Left hindlimb (tissue), 1 donor: ENCODE measurements around the gene TMEM184A.

ENCODE experiments used
- DNase-seq: peaks from one replicate; pipeline ENCODE4 v3.0.0-alpha.2; 2018

TMEM184A gene

GRCh38 chr7:1549357-1550004 lies 6.5 kb downstream of the TMEM184A start:
- no peak for DNase-seq

GRCh38 chr7:1548944-1549343 lies 7.1 kb downstream of the TMEM184A start:
- no peak for DNase-seq

GRCh38 chr7:1548438-1548831 lies 7.6 kb downstream of the TMEM184A start:
- DNase-seq, result no peak

DNA sequence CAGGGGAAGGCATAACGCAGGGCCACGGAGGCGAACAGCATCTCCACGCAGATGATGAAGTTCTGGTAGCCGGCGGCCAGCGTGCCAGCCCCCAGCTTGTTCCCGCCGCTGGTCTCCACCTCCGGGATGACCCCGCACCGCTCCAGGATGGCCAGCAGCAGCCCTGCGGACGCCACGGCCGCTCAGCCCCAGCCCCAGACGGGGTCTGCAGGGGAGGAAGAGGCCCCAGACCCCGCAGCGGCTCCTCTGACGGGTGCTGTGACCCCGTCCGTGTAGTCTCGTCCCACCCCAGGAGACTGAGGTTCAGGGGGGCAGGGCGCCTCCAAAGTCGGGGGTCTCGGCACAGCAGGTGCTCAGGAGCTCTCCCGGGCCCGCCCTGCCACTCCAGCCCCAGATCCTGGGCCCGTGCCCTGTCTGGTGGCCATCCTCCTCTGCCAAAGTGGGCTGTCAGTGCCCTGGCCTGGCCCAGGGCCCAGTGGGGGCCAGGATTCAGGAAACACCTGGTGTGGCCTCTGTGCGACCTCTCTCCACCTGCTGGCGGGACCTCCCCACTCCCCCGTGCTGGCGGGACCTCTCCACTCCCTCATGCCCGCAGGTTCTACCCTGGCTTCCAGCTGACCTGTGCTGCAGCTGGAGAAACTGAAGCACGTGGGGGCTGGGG lies 8.1 kb downstream of the TMEM184A start:
- no peak for DNase-seq

DNA sequence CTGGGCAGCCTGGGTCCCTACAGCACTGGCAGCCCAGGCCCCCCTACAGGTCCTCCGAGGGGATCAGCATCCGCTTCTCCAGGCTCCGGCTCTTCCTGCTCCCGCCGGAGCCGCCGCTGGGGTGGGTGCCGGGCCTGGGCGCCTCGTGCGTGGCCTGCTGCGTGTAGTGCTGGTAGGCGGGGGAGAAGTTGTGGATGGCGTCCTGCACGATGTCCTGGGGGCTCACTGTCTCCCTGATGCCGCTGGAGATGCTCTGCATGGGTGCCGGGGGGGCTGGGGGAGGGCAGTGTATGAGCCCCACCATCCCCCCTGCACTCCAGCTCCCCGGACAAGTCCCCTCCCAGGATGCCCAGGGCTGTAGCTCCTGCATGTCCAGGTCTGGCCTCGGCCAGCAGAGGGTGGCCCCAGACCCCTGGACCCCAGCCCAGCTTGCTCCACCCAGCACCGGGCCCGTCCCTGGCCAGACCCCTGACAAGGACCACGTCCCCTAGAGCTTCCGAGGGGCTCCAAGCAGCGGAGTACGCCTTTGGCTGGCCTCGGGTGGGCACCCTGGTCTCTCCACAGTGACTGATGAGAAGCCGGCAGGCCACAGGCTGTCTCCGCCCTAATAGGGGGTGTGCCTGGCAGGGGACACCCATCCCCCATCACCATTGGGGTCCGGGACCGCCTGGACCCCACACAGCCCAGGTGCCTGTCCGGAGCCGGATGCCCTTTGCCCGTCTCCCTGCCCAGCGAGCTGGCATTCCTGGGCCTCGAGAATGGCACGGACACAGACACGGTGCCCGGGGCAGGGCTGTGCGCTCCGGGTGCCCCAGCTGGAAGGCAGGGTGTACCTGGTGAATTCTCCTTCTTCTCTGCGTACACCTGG lies 8.9 kb downstream of the TMEM184A start:
- DNase-seq, result no peak

DNA sequence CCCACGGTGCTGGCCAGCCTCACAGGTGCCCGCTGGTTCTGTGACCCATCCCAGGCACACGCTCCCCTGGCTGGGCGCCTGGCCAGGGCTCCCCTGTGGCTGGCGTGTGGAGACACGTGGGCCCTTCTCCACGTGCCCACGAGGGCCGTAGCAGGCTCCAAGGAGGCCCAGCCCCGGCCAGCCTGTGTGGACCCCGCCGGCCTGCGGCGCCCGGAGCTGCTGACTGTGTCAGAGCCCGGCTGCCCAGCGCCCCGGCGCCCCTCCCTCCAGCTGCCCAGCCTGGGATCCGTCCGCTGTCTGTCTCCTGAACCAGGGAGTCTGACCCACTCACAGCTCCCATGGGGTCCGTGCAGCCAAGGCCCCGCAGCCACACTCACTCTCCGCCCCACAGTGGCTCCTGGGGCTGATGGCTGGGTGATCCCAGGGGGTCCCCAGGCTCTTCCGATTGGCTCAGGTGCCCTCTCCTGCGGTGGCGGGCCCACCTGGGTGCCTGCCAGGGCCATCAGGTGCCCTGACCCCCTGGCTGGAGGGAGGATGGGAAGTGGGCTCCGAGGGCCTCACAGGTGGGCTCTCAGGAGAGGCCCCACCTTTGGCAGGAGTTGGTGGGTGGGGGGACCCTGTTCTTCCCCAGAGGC lies 9.6 kb downstream of the TMEM184A start:
- no peak for DNase-seq

DNA sequence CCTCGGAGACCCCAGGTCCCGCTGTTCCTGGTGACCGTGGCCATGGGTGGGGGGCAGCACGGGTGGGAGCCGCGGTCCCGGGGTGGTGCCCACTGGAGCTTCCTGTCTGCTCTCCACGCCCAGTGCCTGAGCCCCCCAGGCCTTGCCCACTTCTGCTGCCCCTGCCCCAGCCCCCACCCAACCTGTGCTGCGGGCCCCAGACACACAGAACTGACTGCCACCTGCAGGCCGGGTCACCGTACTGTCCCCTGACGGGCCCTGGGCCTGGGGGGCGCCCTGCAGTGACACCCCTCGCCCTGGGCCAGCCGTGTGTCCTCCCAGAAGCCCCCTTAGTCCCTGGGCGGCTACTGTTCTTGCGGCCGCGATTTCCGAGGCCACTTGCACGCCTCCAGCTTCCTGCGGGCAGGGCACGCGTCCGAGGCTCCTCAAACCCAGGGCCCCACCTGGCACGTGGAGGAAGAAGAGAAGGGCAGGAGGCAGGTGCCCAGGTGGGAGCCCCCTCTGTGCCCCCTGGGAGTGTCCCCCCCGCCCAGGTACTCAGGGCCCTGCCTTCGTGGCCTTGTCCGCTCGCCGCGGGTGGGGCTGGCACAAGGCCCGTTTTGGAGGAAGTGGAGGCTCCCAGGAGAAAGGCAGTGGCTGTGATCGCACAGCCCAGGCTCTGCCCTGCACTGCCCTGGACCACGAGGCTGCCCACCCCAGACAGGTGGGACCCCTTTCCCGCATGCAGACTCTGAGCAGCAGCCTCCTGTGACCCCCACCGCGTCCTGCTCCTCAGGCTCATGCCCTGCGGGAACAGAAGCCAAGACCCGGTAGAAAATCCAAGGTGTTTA lies 10.4 kb downstream of the TMEM184A start:
- DNase-seq, result no peak

GRCh38 chr7:1544896-1545416 lies 11.0 kb downstream of the TMEM184A start:
- no peak for DNase-seq

DNA sequence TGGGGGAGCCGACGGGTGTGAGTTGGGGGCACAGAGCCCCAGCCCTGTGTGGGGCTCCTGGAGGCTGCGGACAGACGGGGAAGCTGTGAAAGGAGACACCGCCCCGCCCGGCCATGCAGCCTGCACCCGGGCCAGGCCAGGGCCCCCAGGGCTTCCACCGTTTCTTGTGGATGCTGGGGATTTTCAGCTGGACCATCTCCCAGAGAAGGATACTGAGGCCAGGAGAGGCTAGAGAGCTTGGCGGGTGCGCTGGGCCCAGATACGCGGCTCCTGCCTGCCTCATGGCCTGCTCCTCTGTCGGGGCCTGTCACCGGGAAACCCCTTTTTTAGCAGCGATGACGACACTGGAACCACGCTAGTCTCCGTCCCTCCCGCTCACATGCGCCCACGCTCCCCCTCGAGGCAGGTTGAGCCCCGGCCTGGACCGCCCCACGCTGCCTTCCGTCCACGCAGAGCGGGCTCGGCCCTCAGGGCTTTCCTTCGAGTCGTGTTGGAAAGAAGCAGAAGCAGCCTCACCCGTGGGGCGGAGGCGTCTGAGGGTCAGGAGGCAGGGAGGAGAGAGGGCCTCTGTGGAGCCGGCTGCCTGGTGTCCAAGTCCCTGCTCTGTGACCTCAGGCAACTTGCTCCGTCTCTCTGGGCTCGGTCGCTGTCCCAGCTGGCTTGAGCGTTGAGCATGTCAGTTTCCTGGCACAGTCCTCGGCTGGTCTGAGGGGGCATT lies 11.7 kb downstream of the TMEM184A start:
- DNase-seq, result no peak

DNA sequence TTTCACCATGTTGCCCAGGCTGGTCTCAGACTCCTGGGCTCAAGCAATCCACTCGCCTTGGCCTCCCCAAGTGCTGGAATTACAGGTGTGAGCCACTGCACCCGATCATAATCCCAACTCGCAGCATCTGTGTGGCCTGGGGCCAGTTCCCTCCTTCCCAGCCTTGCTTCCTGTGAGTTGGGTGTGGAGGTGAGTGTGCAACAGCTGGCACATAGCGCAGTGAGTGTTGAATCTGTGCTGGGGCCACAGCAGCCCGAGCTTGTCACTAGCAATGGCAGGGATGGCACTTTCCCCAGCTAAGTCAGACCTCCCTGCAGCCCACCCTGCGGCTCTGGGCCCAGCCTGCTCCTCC lies 12.2 kb downstream of the TMEM184A start:
- DNase-seq, result no peak

GRCh38 chr7:1542841-1543747 lies 12.9 kb downstream of the TMEM184A start:
- peak; percentile 34 for DNase-seq

DNA sequence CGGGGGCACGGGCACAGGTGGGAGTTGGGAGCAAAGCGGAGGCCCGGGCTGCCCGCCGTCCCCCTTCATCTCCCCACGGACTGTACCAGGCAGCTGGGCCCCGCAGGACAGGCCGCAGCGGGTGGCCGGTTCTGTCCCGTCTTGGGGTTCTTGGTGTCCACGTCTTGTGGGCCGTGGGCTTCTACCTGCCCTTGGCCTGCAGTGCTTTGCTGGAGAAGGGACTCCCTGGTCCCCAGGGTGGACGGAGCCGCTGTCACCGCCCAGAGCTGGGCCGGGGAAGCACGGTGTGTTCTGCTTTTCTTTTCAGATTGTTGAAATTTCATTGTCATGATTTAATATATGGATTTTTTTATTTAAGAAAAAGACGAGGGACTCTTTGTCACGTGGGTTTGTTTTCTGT lies 13.7 kb downstream of the TMEM184A start:
- no peak for DNase-seq

DNA sequence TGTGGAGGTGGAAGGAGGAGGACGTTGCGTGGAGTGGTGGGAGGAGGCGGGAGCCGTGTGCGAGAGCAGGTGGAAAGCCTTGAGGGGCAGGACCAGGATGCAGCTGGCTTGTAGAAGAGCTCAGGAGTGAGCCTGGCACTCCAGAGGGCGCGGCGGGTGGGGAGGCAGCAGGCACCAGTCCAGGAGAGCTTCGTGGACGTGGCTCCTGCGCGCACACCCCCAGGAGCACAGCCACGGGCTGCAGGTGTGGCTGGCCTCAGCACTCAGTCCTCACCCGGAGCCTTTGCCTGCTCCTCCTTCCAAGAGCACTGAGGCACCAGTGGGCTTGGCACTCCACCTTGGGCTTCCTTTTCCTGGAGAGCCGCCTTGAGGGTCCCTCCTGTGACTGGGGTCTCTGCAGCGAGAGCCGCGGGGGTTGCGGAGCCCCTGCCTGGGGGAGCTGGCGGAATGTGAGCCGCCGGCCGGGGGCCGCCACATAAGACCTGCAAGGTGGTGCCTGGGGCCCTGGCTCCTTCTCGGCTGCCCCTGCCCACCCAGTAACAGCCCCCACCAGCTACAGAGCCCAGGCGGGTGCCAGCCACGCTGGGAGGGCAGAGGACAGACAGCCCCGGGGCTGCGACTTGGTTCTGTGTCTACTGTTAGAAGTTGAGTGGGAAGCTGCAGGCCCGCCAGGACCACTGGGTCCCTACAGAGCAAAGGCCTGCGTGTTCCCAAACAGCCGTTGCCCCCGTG lies 14.4 kb downstream of the TMEM184A start:
- DNase-seq, result no peak

DNA sequence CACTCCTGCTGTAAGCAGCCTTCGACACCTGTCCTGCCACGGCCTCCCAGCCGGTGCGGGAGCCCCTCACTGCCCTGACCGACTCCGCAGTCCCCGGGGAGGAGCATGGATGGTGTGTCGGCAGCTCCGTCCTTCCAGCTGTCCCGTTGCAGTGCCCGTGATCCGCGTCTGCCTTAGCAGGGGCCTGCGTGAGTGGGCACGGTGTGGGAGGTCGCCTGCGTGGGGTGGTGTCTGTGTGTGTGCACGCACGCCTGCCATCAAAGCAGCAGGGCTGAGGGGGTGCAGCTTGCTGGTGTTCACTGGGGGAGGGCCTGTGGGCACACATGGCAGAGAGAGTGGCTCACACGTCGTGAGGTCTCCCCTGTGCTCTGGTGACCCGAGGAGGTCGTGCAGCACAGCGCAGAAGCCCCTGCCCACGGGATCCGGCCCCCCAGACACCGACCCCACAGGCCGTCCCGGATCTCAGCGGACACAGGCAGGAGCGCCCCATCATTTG lies 15.2 kb downstream of the TMEM184A start:
- no peak for DNase-seq

DNA sequence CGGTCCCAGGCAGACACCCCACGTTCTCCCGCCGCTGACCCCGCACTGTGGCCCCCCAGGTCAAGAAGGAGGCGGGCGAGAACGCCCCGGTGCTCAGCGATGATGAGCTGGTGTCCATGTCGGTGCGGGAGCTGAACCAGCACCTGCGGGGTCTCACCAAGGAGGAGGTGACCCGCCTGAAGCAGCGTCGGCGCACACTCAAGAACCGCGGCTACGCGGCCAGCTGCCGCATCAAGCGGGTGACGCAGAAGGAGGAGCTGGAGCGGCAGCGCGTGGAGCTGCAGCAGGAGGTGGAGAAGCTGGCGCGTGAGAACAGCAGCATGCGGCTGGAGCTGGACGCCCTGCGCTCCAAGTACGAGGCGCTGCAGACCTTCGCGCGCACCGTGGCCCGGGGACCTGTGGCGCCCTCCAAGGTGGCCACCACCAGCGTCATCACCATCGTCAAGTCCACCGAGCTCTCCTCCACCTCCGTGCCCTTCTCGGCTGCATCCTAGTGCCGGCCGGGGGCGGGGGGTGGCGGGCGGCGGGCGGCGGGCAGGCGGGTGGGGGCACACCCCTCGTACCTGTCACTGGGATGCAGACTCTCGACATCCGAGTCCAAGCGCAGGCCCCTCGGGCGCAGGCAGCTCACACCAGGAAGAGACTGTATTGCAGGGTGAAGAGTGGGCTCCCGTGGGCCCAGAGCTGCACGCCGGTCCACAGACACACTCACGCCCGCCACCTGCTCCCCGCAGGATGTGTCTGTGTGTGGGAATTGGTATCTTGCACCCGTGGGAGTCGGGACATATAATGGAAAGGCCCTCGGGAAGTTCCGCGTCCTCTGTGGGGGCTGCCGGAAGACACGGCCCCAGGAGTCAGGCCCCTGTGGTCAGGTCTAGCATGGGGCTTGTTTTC lies 15.9 kb downstream of the TMEM184A start:
- peak; percentile 26 for DNase-seq

DNA sequence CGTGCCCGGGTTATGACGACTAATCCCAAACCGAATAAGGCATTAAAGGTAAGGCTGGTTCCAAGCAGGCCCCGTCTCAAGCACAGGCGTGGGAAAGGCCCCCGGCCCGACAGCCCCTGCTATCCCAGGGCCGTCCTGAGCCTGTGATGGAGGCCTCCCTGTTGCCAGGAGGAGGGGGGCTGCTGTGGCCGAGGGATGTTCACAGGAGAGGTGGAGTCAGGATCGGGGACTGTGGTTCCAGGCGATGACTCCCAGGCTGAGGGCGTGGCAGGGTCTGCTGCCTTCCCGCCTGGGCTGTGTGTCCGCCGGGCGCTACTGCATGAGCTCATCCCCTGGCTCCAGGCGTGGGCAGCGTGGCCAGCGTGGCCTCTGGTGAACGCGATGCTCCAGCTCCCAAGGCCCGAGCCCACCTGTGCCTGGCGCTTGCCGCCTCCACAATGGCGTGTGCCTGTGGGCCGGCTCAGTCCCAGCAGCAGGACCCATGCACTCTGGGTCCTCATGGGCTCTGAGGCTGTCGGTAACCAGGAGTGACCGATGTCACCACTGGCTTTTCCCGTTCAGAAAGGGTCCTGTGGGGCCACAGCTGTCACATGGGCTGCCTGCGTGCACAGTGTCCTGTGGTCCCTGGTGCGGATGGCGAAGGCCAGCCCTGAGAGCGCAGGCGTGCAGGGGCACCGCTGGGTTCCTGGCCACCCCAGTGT lies 16.7 kb downstream of the TMEM184A start:
- peak; percentile 44 for DNase-seq

- DNase-seq, result peak; percentile 35
These were observed 17.3 kb downstream of the TMEM184A start for GRCh38 chr7:1538544-1539180.
